Fibroblast of upper back skin (primary cell): ENCODE results near the gene UBE3C.
"Not testable (repeated sequence)": the region's sequence is repeated elsewhere in the genome, so short reads cannot be mapped to it uniquely, and the experiment has no call there.

Experiments
- DNase-seq: peaks from one replicate; pipeline ENCODE4 v3.0.0-alpha.2; 2013

UBE3C gene

DNA sequence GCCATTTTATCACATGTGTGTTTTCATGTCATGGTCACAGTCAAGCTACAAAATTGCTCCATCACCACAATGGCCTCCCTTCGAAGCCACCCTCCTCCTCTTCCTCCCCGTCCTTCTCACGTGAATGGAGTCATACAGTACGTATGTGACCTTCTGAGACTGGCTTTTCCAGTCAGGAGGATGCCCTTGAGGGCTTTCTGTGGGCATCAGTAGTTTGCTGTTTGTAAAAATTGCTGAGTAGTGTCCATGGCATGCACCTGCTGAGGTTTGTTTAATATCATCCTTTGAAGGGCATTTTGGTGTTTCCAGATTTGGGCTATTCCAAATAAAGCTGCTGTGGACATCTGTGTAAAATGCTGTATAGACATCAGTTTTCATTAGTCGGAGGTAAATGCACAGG is 5.9 kb upstream of the UBE3C start:
- DNase-seq: no peak

DNA sequence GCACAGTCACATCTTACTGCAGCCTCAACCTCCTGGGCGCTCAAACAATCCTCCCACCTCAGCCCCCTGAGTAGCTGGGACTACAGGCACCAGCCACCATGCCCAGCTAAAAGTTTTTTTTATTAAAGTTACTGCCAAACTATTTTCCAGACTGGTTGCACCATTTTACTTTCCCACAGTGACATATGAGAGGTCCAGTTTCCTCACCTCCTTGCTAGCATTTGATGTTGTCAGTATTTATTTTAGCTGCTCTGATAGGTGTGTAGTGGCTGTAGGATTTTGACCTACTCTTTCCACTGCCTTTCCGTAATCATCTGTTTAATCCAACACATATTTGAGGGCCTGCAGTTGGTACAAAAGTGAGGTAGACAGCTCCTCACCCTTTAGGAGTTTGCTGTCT is 5.4 kb upstream of the UBE3C start:
- no peak for DNase-seq

DNA sequence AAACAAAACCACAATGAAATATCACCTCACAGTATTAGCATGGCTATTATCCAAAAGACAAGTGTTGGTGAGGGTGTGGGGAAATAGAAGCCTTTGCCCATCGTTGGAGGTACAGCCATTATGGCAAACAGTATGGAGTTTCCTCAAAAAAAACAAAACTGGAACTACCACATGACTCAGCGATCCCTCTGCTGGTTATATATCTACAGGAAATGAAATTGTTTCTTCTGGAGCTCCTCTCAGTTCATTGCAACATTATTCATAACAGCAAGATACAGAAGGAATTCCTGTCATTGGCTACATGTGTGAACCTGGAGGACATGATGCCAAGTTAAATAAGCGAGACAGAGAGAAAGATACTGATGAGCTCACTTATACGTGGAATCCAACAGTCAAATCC is 2.4 kb upstream of the UBE3C start:
- peak; percentile 84 for DNase-seq

DNA sequence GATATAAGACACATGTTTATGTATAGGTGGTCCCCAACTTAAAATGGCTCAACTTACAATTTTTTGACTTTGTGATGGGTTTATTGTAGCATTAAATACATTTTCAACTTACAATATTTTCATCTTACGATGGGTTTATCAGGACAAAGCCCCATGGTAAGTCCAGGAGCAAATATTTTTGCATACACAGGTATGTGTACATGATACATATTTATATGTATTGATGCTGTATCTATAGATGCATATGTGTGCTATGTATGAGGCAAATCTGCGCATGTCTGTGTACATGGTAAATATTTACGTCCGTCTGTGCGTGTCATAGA is 664 bp upstream of the UBE3C start:
- no peak for DNase-seq

DNA sequence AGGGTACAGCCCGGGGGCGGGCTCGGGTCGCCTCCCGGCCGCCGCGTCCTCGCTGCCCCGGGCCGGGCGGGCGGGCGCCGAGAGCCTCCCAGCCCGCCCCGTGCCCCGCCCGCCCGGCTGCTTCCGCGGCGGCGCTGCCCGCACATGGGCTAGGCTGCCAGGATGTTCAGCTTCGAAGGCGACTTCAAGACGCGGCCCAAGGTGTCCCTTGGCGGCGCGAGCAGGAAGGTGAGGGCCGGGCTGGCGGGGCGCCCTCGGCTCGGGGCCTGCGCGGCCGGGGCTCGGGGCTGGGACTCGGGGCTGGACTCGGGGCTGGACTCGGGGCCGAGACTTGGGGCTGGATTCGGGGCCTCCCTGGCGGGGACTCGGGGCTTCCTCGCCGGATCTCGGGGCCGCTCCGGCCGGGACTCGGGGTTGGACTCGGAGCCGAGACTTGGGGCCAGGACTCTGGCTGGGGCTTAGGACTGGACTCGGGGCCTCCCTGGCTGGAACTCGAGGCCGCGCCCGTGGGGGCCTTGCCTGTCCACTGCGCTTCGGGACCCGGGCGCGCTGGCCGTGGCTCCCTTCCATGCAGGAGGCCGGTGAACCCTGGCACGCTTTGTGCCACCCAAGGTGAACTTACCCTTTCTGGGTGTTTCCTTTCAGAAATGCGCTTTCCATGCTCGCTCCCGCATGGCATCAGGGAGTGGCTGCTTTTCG is 534 bp downstream of the UBE3C start:
- DNase-seq: peak; percentile 32

DNA sequence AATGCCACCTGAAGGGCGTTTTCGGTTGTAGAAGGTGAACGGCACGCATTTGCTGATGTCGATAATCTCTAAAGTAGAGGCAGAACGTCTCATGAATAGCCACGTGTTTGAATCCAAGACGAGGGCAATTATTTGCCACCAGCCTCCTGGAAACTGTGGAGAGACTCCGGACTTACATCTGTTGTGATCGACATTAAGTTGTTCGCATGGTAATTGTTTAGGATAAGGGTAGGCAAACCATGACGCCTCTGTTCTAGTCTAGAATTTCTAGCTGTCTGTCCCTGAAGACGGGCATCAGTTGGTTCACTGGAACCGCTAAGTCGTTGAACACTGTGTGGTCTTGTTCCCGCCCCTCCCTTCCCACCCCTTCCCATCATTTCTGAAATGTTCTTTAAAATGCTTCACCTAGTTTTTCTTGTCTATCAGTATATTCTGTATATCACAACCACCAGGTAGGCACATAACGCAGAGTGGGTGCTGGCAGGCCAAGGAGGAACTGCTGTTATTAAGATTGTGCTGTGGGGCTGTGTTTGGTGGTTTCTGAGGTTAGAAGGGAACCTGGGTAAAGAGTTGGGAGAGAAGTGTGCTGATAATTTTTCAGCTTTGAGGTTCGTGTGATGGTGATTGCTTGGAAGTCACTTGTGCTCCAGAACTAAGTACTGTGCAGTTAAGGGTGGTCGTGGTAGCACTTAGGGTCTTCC is 1.2 kb downstream of the UBE3C start:
- DNase-seq: no peak

DNA sequence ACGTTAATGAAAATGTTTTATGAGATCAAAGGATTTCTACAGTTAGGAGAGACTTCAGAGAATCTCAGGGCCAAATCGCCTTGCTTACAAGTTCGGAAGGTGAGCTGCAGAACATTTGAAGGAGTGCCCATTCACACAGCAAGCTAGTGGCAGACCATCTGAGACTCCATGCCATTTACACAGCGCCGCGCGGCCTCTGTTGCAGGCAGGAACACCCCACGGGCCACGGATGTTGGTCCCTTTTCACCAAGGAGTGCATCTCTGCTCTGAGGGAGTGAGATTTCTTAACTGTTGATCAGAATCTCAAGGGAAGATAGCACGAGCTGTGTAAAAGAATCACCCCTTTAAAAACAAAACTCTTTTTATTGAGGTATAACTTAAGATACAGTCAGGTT is 1.8 kb downstream of the UBE3C start:
- no peak for DNase-seq

DNA sequence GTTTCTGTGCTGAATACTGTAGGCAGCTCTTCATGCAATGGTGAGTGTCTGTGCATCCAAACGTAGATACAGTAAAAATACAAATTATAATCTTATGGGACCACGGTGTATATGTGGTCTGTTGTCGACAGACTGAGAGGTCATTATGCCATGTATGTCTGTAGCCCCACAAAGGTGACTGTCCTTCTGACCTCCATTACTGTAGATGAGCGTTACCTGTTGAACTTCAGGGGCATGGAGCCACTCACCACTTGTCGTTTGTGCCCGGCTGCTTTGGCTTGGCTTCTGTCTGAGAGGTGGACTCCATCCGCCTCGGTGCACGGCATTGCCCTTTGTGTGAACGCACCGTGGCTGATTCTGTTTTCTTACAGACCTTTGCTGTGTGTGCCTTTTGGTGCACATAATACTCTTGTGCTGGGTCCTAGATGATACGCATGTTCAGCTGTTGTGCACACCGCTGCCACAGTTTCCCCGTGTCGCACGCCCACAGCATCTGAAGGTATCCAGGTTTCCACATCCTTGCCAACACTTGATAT is 2.9 kb downstream of the UBE3C start:
- DNase-seq: no peak

DNA sequence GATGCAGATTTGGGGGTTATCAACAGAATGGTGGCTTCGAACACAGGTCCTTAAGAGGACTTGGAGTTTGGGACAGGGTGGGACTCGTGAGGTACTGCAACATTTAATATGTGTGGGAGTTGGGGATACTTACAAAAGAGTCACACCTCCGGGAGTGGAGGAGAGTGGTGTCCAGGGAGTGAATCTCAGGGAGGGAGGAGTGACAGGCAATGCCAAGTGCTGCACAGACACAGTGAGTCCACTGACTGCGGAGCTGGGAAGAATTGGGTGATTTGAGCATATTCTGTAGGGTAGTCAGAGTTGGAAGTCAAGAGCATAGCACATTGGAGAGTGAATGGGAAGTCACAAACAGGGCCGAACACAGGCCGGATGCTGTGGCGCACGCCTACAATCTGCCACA is 5.1 kb downstream of the UBE3C start:
- DNase-seq: no peak

DNA sequence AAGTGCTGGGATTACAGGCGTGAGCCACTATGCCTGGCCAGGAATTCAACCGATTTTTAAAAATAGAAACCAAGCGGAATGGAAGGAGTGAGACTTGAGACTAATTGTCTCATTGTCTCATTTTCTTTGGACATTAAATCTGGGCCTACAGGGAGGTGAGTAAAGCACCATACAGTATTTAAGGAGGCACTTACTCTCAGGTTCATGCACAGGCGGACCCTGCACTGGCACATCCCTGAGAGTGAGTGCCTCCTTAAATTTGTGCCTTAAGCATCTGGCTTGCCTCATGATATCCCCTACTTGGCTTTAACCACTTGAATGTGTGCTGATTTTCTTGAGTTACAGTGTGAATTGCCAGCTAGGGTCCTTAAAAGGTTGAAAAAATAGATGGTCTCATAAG is 10.6 kb downstream of the UBE3C start:
- no peak for DNase-seq

DNA sequence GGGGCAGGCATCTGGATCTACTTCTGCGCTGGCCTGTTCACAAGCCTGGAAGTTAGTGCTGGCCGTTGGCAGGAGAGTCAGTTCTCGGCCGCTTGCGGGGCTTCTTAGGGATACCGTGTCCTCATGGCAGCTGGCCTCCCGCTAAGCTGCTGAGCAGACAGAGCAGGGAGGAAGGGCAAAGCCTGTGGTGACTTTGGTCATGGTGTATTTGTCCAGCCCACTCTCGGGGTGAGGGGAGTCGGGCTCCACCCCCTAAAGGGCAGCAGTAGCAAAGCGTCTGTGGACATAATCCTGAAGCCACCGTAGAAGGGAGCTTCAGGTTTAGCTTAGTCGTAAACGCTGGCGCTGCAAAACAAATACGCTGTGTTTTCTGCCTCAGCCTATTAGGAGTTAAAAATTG is 12.2 kb downstream of the UBE3C start:
- peak; percentile 41 for DNase-seq

DNA sequence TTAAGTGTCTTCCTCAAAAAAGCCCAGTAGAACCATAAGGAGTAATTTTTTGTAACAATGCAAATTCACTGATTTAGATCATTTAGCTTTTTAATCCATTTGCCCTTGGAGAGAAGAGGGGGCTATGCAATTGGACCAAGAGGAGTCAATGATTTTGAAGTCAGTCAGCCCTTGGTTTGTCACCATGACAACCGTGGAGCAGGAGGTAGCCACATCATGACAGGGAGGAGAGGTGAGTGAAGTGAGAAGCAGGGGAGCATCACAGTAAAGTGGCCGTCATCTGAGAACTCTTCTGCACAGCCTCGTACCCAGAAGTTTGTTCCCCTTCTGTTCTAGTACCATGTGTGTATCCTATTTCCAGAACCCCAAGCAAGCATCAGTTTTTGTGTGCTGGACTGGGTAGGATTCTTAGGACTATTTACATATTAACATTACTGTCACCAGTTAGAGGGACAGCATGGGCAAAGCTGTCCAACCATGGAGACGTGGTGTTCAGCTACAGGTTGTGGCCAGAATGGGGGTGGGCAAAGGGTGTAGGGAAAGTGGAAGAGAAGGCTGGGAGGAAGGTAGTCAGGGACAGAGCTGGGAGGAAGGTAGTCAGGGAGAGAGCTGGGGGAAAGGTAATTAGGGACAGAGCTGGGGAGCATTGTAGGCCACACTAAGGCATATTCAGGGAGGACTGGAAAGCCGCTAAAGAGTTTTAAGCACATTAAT is 13.1 kb downstream of the UBE3C start:
- no peak for DNase-seq

DNA sequence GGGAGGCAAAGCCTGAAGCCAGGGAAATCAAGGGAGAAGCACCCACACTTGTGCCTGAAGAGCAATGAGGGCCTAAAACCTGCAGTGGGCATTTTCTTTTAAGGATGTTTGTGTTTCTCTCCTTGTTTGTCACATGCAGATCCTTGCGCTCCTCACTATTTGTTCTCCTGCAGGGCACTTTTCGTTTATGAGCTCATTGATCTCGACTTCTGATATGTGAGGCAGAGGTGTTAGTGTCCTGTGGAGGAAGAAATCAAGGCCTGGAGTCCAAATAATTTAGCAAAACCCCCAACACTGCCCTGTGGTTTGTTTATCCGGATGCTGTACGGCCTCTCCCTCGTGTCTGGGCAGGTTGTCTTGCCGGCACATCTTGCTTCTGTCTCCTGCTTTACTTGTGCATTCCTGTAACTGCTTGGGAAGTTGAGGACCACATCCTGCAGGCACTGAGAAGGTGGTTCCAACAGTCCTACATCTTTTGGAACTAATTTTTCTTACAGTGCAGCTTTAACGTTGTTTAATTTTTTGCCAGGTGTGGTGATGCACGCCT is 13.7 kb downstream of the UBE3C start:
- DNase-seq: no peak

DNA sequence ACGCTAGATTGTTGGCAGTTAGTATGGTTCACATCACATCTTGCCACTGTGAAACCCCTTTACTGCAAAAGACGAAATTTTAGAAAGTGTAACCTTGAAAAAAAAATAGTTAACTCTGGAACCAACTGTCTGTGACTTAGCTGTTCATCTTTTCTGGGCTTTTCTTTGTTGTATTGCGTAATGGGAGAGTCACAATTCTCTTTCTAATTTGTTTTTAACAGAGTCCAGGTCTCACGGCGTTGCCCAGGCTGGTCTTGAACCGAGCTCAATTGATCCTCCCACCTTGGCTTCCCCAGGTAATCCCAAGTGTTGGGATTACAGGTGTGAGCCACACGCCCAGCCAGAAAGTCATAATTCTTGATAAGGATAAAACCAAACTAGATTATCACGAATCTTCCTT is 14.5 kb downstream of the UBE3C start:
- DNase-seq: no peak

DNA sequence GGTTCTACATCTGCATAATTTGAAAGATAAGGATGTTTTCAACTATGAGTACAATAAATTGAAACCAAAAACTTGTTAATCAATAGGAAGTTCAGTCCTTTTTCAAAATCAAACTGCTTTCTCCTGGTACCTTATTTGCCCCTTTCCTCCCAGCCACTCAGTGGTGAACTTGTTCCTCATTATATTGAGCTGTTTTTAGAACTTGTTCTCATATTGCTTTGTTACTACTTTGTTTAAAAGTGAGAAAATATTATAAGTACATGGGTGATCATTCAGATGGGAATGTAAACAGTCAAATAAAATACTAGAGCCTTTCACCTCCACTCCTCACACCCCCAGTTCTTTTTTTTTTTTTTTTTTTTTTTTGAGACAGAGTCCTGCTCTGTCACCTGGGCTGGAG is 17.2 kb downstream of the UBE3C start:
- DNase-seq: no peak

DNA sequence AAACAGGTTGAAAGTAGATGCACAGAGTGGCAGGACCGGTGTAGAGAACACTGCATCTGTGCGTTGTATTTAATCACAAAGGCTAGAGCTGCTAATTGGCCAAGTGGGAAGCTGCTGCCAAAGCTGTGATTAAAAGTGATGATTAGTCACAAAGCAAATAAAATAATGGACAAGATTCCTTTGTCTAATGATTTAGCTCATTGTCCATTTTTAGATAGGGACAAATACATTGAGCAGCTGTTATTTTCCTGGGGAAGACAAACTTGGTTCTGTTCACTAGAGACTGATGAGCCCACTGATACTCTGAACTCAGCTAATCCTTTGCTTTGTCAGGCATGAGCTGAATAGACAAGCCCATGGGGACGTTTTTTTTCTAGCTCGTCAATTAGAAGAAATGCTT is 19.7 kb downstream of the UBE3C start:
- DNase-seq: no peak

DNA sequence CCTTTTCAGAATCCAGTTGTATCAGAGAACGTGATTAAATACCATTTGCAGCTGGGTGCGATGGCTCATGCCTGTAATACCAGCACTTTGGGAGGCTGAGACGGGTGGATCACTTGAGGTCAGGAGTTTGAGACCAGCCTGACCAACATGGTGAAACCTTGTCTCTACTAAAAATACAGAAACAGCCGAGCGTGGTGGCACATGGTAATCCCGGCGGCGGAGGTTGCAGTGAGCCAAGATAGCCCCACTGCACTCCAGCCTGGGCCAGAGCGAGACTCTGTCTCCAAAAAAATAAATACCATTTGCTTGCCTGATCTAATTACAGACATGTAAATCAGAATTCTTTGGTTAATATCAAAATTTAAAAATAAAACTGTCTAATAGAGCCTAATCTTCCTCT is 20.8 kb downstream of the UBE3C start:
- not testable (repeated sequence) for DNase-seq

DNA sequence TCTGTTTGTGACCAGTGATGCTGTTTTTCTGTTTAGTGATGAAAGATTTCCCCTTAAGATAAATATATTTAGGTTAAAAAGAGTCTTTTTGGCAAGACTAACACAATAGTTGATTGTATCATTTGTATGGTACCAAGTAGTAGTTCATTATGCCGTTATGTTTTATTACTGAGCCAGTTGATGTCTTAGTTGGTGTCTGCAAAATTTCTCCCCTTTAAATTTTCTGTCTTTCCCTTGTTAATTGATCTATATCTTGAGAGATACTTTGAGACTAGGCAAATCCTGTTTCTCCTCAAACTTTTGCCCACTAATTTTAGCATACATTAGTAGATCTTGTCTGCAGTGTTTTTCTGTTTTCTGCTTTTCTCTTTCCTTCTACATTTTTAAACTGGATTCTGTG is 21.7 kb downstream of the UBE3C start:
- DNase-seq: no peak

DNA sequence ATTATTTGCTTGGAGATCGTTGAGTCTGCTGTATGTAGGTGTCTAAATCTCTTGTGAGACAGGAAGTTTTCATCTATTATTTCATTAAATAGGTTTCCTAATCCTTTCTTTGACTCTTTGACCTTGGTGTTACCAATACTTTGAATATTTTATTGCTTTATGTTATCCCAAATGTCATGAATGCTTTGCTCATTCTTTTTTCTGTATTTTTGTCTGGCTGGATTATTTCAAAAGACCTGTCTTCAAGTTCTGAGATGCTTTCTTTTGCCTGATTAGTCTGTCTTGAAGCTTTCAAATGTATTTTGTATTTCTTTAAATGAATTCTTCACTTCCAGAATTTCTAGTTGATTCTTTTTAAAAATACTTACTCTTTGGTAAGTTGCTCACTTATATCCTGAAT is 27.3 kb downstream of the UBE3C start:
- no peak for DNase-seq

DNA sequence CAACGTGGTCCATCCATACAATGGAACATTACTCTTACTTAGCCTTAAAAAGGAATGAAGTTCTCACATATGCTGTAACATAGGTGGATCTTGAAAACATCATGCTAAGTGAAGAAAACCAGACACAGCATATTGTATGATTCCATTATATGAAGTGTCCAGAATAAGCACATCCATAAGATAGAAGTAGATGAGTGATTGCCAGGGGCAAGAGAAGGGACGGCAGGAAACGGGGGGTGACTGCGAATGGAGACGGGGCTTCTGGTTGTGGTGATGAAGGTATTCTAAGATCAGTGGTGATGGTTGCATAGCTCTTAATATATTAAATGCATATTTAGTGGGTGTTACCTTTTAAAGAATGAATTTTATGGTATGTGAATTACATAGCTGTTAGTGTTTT is 29.8 kb downstream of the UBE3C start:
- DNase-seq: no peak

DNA sequence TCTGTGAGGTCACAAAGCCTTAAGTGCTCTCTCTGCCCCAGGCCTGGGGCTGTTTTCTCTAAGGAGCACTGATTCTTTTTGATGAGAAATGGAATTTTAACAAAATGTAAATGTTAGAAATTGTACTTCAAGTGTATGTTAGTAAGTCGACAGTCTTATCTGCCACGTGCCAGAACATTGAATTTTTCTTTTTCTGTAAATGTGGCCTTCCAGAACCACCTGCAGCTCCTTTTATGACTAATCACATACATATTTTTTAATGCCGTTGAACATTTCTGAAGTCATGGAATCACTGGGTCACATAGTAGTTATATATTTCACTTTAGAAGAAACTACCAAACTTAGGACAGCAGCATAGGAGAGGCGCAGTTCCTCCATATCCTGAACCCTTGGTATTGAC is 38.0 kb downstream of the UBE3C start:
- DNase-seq: no peak

DNA sequence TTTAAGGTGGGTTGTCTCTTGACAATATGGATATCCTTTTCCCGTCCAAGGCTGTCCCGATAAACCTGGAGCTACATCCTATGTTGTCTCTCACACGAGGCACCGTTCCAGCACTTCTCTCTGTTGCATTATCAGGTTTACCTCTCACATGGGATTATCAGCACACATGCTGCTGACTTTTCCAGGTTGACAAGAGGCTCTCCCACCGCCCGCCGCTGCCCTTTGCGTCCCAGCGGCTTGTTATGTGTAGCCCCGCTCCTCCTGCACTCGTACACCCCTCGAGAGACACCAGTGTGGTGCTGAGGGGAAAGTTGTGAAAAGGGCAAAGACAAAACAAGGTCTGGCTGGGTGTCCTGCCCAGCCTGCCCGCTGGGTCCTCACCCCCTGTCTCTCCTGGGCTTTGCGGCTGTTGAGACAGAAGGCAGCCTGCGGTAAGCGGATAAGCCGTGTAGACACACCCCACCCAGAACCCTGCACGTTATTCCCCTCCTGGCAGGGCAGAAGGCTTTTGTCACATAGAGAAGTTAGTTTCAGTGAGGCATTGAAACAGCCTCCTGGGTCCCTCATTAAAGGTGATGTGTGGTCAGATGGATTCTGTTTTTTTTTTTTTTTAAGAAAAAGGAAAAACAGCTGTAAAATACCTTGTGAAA is 38.7 kb downstream of the UBE3C start:
- DNase-seq: no peak

DNA sequence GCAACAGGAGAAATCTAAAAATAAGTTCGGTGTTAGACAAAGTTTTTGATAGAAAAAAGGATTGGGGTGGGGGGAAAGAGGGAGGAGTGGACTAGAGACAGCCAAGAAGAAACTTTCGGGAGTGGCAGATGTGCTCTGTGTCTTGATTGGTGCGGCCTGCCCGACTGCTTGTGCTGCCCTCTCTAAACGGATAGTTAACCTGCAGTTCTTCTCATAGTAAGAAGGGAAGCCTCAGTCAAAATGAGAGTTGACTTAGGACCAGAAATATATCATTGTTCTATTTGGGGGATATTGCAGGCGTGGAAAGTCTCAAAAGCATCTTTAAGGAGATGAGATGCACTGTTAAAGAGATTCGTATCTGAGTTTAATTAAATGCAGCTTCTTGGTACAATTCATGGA is 39.3 kb downstream of the UBE3C start:
- no peak for DNase-seq
